Measurements from ENCODE around the gene ICOS. TPM values are rescaled to one million over a fixed set of nuclear protein-coding genes. Genes with fewer than 3 reads are reported as not detected.

The ICOS gene
- total and polyA plus RNA-seq, 2 of the 4 experiments (the other 2 are of a cell fraction) = not detected

DNA sequence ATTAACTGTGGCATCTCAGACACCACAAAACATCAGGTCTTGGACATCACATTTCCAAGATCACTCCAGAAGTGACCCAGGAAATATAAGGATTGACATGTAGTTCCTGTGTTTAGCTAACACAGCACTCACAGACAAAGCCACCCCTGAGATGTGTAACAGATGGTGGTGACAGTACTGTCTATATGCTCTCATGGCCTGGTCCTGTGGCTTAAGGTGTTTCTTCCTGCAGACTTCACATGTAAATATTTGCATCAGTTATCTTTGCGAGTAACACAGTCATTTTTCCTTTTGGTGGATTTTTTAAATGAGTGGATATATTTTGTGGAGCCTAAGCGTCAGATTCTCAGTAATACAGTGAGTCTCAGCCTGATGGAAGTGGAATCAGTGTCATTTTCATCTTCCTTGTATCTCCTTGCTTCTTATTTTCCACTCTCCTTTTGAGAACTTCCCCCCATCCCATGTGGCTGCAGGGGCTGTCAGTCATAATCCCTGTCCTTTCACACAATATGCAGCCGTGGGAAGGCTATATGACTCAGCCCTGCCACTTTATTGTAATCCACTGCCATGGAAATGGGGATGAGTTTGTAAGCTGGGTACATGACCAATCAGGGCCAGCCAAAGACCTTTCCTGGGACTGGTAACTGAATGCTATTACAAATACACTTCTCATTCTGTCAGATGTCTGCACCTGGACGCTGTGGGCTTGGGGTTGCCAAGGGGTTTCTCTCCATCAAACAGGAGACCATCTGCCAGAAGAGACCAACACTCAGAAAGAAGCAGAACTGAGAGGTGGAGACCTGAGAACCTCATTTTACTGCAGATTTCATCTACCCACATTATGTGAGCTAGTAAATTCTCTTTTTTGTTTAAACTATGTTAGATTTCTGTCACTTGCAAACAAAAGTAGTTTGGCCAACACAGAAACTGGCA, 74.3 kb downstream of the ICOS start:
- BruUV-seq (replicated peaks) = no TSS peak
- Histone ChIP-seq H3K27me3 (ENCODE audit: control insufficient read depth, insufficient read depth, low read length) (peaks cover 6% of the 10 kb centered on the region), H4K91ac (ENCODE audit: insufficient read depth, low read depth, low read length) (no peak overlapping the region), H3K9ac (ENCODE audit: low read depth, low read length) (no peak overlapping the region), H3K36me3 (ENCODE audit: control insufficient read depth, insufficient read depth, low read length) (no peaks in the 10 kb centered on the region), H2AK5ac (ENCODE audit: low read depth, low read length) (no peak overlapping the region), H3K79me1 (ENCODE audit: low read depth in 1 of 2, low read length in 2 of 2) (no peaks in the 10 kb centered on the region), H4K8ac (ENCODE audit: low read depth in 2 of 2, low read length in 2 of 2) (no peak overlapping the region), H2BK20ac (ENCODE audit: low read depth, low read length) (no peak overlapping the region), H3K56ac (ENCODE audit: extremely low read depth, insufficient read depth, low read length) (no peak overlapping the region), H3K4ac (ENCODE audit: low read depth, low read length) (no peak overlapping the region), H3K4me1 (ENCODE audit: control insufficient read depth, insufficient read depth, low read length) (no peaks in the 10 kb centered on the region), H3K9me3 (ENCODE audit: control insufficient read depth, insufficient read depth, low read length) (no peaks in the 10 kb centered on the region), H2AFZ (replicated peaks; ENCODE audit: low read length, poor library complexity) (no peak overlapping the region), H3K9me1 (ENCODE audit: insufficient read depth, low read length) (no peaks in the 10 kb centered on the region), H3K27ac (ENCODE audit: insufficient read depth, low read length) (no peak overlapping the region), H2BK15ac (ENCODE audit: low read depth, low read length) (no peak overlapping the region), H2BK5ac (ENCODE audit: low read depth, low read length, poor library complexity, severe bottlenecking) (no peak overlapping the region), H3K23ac (ENCODE audit: low read depth, low read length) (no peak overlapping the region), H3K18ac (ENCODE audit: low read depth, low read length) (no peak overlapping the region), H2AK9ac (replicated peaks; ENCODE audit: low read depth, low read length, poor library complexity) (no peak overlapping the region), H3K4me2 (ENCODE audit: low read depth, low read length) (no peak overlapping the region), H3K14ac (replicated peaks; ENCODE audit: low read depth, low read length) (no peak overlapping the region), H4K5ac (ENCODE audit: low read depth, low read length) (no peak overlapping the region), H3K4me3 (ENCODE audit: insufficient read depth, low read depth, low read length) (no peak overlapping the region), H2BK120ac (ENCODE audit: low read depth, low read length) (no peak overlapping the region), H4K20me1 (ENCODE audit: insufficient read depth, low read length) (no peaks in the 10 kb centered on the region)
- intact Hi-C loops (cut with micrococcal nuclease) (no loop called here), dilution Hi-C loops (cut with HindIII; ENCODE audit: low sequenced_read_pairs, unreplicated experiment) (no loop called here), in situ Hi-C loops (cut with MboI; ENCODE audit: low sequenced_read_pairs) (no loop called here)
- no CpG with 5 or more reads among the region's 4 CpGs for WGBS, 2 experiments (ENCODE audit: extremely low coverage in 2 of 2, insufficient read length in 1 of 2)
- DNase-seq = no peak
- ATAC-seq (ENCODE audit: low read depth) = no peak
- POLR2A ChIA-PET (ENCODE audit: unreplicated experiment) = no interaction called here
- CTCF ChIA-PET = no interaction called here
- TF ChIP-seq RAD21 (IDR thresholded peaks at IDR 0.05; ENCODE audit: low read length) = no peak

Other genes with a start within 250 kb of the ICOS start
- gene CD28, start 230.1 kb upstream of the ICOS start, total RNA-seq (2012; rRNA removed) = not detected in 2 replicates
- gene CD28, start 230.1 kb upstream of the ICOS start, polyA plus RNA-seq (2012; rRNA removed) = not detected in 2 replicates
- not detected in 2 replicates for gene CTLA4, start 69.0 kb upstream of the ICOS start, total RNA-seq (2012; rRNA removed)
- gene CTLA4, start 69.0 kb upstream of the ICOS start, polyA plus RNA-seq (2012; rRNA removed) = not detected in 2 replicates

Measured in IMR-90 (cell line).